TTC549 (cell line): ENCODE measurements around the gene THAP7.

Experiments
- FAIRE-seq: peaks from 2 replicates; lab custom pipeline; 2012; peaks lifted over from hg19 to GRCh38; lab: Jason Lieb, UNC

THAP7 gene

GRCh38 chr22:20993304-20994127, 8.4 kb downstream of the THAP7 start:
- FAIRE-seq, result no peak

- FAIRE-seq, result no peak
These were observed 9.2 kb downstream of the THAP7 start for GRCh38 chr22:20992456-20993303.

GRCh38 chr22:20992056-20992442, 9.9 kb downstream of the THAP7 start:
- FAIRE-seq, result no peak

- no peak for FAIRE-seq
These were observed 10.5 kb downstream of the THAP7 start for GRCh38 chr22:20991252-20992055.

- no peak for FAIRE-seq
These were observed 11.4 kb downstream of the THAP7 start for GRCh38 chr22:20990184-20991180.

GRCh38 chr22:20989323-20990138, 12.4 kb downstream of the THAP7 start:
- no peak for FAIRE-seq

- FAIRE-seq, result no peak
These were observed 13.2 kb downstream of the THAP7 start for GRCh38 chr22:20988573-20989322.

- FAIRE-seq, result no peak
These were observed 14.5 kb downstream of the THAP7 start for GRCh38 chr22:20987375-20987774.

- no peak for FAIRE-seq
These were observed 15.6 kb downstream of the THAP7 start for GRCh38 chr22:20986365-20986764.

GRCh38 chr22:20985720-20986119, 16.2 kb downstream of the THAP7 start:
- no peak for FAIRE-seq

GRCh38 chr22:20983081-20983771, 18.7 kb downstream of the THAP7 start:
- FAIRE-seq, result no peak

GRCh38 chr22:20982563-20982882, 19.4 kb downstream of the THAP7 start:
- no peak for FAIRE-seq

GRCh38 chr22:20981787-20982562, 19.9 kb downstream of the THAP7 start, which contains the start of gene LZTR1:
Gene LZTR1, plus strand, starts transcription at chr22:20982297. Its CDS starts 75 bp downstream, at chr22:20982372.
- FAIRE-seq, result no peak

GRCh38 chr22:20980938-20981722, 20.8 kb downstream of the THAP7 start:
- no peak for FAIRE-seq

GRCh38 chr22:20980523-20980922, 21.4 kb downstream of the THAP7 start:
- no peak for FAIRE-seq

GRCh38 chr22:20979940-20980453, 21.9 kb downstream of the THAP7 start:
- FAIRE-seq, result no peak

GRCh38 chr22:20979243-20979809, 22.6 kb downstream of the THAP7 start:
- FAIRE-seq, result no peak
